HG02571 (cell line): ENCODE data around the gene ADGRL3.

Experiments used
- ATAC-seq: cut with Tn5 transposase; IDR thresholded peaks from one replicate; pipeline ENCODE4 v1.9.1; 2021; ENCODE audit warnings: mild to moderate bottlenecking, moderate library complexity; ENCODE audit not compliant: unreplicated experiment

ADGRL3 gene

GRCh38 chr4:61407642-61408618, 207.8 kb downstream of the ADGRL3 start:
- ATAC-seq, result no peak

DNA sequence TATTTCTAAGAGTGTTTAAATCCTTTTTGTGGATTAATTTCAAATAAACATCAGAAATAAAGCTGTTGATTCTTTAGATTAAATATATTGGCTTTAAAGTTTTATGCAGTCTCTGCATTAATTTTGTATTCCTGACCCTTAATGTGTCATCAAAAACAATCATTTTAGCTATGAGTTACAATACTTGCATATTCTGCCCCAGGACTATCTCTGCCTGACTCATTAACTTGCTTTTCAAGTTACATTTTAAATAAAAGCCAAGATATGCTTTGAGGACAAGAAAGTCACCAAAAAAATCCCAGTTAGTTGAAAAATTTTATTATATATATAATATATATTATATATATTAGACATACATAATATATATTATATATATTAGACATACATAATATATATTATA, 208.7 kb downstream of the ADGRL3 start:
- no peak for ATAC-seq

DNA sequence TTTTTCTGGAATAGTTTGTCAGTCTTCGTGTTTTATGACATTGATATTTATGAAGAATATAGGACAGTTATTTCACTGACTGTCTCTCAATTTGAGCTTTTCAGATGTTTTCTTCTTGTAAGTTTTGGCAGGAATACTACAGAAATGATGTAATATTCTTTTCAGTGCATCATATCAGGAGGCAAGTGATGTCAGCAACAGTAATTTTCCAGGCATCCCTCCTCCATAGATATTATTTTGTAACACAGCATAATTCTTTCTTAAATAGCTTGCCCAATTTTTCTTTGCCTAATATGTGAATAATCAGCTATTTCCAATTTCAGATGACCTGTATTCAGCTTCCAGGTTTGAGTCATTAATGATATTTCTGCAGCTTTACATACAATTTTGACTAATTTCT, 211.1 kb downstream of the ADGRL3 start:
- no peak for ATAC-seq

- ATAC-seq, result no peak
These were observed 225.2 kb downstream of the ADGRL3 start for GRCh38 chr4:61425315-61425714.

DNA sequence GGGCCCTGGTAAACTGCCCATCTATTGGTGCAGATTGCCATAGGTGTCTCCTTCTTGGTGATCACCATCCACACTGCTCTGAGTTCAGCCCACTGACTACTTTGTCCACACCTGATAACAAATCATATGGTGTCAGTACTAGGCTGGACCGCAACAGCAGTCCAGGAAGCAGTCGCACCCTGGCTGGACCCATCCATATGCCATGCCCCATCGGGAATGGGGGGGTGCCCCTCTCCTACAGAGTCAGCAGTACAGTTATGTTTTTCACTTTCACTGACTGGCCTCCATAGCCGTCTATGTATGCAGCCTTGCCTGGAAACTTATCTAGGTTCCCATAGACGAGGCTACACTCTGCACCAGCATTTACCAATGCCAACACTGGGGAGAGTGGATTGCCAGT, 226.1 kb downstream of the ADGRL3 start:
- ATAC-seq, result no peak

GRCh38 chr4:61427099-61427817, 227.1 kb downstream of the ADGRL3 start:
- no peak for ATAC-seq

GRCh38 chr4:61427818-61428495, 227.8 kb downstream of the ADGRL3 start:
- no peak for ATAC-seq

DNA sequence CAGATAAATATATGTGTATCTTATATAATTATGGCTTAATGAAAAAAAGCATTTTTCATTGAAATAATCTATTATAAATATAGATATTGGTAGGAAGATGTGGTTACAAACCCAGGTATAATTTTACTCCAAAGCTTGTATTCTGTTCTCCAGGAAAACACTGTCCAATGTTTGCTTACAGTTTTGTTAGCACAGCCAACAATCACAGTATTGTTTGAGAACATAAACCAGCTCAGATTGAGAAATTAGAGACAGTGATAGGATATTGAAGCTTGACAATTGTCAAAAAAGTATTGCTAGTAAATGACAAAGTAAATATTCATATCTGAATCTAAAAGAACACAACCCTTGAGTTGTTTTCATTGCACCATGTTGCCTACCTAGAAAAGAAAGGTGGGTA, 228.8 kb downstream of the ADGRL3 start:
- no peak for ATAC-seq

- ATAC-seq, result no peak
These were observed 231.0 kb downstream of the ADGRL3 start for GRCh38 chr4:61431131-61431530.

DNA sequence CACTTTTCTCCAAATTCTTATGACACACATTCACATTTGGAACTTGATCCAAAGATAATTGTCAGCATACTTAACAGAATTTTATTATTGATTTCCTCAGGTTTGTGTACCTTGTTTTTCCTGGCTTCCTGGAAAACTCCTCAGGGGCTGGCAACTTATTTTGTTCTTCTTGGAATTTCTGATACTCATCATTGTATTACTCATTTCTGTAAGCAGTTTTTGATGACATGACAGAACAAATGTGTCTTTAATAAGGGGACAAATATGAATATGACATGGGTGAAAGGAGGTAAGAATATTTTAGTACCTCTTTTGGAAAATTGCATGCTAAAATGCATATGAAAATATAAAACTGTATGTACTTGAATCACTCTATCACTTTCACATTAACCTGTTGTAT, 237.8 kb downstream of the ADGRL3 start:
- no peak for ATAC-seq

DNA sequence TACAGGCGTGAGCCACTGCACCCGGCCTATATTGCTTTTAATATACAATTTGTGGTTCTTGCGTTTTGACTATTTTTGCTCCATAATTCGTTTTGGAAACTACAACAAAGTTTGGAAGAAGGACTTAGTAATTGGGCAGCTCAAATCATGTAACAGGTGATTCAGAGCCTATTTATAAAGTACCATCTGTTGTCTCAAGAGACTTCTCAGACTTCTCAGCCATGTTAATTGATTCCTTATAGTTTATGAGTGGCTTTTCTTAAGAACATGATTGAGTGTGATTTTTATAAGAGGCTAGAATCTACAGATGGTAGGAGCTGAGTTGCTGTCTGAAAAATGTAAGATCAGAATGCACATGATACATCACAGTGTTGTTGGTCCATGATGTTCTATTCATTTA, 240.2 kb downstream of the ADGRL3 start:
- no peak for ATAC-seq

GRCh38 chr4:61442936-61443335, 242.8 kb downstream of the ADGRL3 start:
- ATAC-seq, result no peak

DNA sequence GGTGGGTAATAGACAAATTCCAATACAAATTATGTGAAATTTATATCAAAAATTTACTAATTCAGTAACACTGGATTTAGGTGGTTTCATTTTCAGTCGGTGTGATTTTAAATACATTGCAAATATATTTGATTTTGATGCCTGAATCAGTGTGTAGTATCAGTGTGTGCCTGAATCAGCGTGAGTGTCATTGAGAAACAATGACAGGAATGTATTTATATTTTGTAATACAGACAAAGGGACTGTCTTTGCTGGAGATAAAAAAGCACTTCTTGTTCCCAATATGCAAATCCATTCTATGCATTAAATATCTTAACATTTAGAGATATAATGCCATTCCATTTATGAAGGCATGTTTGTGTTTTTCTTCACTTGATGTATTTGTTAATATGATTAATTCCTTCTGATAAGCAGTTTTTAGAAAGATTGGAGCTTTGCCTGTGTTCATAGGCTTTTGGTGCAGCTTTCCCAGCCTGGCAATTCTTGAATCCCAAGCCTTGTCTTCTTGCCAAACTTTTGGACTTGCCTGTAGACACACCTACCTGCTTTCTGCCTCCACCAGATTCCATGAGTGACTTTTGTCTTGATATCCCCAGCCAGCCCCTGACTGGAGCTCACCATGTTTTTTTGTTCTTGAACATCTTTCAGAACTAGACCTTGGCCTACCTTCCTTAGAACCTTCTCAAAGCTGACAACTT, 243.8 kb downstream of the ADGRL3 start:
- ATAC-seq, result no peak

- no peak for ATAC-seq
These were observed 245.4 kb downstream of the ADGRL3 start for GRCh38 chr4:61445374-61446063.

- ATAC-seq, result no peak
These were observed 246.8 kb downstream of the ADGRL3 start for GRCh38 chr4:61446941-61447340.

- no peak for ATAC-seq
These were observed 247.8 kb downstream of the ADGRL3 start for GRCh38 chr4:61447918-61448317.

- no peak for ATAC-seq
These were observed 251.8 kb downstream of the ADGRL3 start for GRCh38 chr4:61451935-61452334.

- ATAC-seq, result no peak
These were observed 261.8 kb downstream of the ADGRL3 start for GRCh38 chr4:61461956-61462355.

- ATAC-seq, result no peak
These were observed 262.6 kb downstream of the ADGRL3 start for GRCh38 chr4:61462451-61463326.
